BE2C (cell line): ENCODE measurements around the gene TEKTIP1.

Experiments
- DNase-seq: peaks from one replicate; pipeline ENCODE4 v3.0.0-alpha.2; 2020
- H3K27me3 ChIP-seq: fragments of 250-450 bp; sonication (Bioruptor Pico); 2 replicates; pipeline ENCODE4 v1.5.1; 2020; ENCODE audit warnings: mild to moderate bottlenecking
- H3K36me3 ChIP-seq: fragments of 250-450 bp; sonication (Bioruptor Pico); 2 replicates; pipeline ENCODE4 v1.5.1; 2020; ENCODE audit warnings: mild to moderate bottlenecking
- H3K4me1 ChIP-seq: fragments of 250-450 bp; sonication (Bioruptor Pico); 2 replicates; pipeline ENCODE4 v1.5.1; 2020
- H3K4me3 ChIP-seq: 2 replicates; pipeline ENCODE4 v1.5.1; 2011; ENCODE audit warnings: low read depth, low read length
- H3K9me3 ChIP-seq: fragments of 250-450 bp; sonication (Bioruptor Pico); 2 replicates; pipeline ENCODE4 v1.5.1; 2020
- TF ChIP-seq, protein P1 (sequence below): IDR thresholded peaks from 2 replicates; pipeline ENCODE4 v1.5.1; 2012; ENCODE audit warnings: mild to moderate bottlenecking, low read depth, low read length

TEKTIP1 gene

DNA sequence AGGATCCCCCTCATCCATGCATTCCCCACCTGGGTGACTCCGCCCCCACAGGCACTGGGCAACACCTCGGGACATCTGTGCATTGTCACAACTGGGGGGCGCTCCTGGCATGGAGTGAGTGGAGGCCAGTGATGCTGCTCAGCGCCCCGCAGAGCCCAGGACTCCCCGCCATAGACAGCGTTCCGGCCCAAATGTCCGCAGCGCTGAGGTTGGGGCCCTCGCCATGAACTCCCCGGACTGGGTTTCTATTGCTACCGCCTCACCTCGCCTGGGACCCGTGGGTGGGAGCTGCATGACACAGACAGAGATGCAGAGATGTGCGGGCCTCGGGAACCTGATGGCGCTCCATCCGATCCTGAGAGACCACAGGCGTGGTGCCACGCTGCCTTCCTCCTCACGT is 28.2 kb upstream of the TEKTIP1 start:
- no peaks in the 10 kb centered on the region for H3K27me3 ChIP-seq
- TF ChIP-seq, protein P1, sequence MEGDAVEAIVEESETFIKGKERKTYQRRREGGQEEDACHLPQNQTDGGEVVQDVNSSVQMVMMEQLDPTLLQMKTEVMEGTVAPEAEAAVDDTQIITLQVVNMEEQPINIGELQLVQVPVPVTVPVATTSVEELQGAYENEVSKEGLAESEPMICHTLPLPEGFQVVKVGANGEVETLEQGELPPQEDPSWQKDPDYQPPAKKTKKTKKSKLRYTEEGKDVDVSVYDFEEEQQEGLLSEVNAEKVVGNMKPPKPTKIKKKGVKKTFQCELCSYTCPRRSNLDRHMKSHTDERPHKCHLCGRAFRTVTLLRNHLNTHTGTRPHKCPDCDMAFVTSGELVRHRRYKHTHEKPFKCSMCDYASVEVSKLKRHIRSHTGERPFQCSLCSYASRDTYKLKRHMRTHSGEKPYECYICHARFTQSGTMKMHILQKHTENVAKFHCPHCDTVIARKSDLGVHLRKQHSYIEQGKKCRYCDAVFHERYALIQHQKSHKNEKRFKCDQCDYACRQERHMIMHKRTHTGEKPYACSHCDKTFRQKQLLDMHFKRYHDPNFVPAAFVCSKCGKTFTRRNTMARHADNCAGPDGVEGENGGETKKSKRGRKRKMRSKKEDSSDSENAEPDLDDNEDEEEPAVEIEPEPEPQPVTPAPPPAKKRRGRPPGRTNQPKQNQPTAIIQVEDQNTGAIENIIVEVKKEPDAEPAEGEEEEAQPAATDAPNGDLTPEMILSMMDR = no peak
- DNase-seq = no peak
- H3K9me3 ChIP-seq = no peaks in the 10 kb centered on the region
- no peak overlapping the region for H3K4me3 ChIP-seq
- H3K4me1 ChIP-seq = no peaks in the 10 kb centered on the region; the same call in none of the 2 replicates
- peaks cover 17% of the 10 kb centered on the region; the same call in 1 of the 2 replicates for H3K36me3 ChIP-seq

DNA sequence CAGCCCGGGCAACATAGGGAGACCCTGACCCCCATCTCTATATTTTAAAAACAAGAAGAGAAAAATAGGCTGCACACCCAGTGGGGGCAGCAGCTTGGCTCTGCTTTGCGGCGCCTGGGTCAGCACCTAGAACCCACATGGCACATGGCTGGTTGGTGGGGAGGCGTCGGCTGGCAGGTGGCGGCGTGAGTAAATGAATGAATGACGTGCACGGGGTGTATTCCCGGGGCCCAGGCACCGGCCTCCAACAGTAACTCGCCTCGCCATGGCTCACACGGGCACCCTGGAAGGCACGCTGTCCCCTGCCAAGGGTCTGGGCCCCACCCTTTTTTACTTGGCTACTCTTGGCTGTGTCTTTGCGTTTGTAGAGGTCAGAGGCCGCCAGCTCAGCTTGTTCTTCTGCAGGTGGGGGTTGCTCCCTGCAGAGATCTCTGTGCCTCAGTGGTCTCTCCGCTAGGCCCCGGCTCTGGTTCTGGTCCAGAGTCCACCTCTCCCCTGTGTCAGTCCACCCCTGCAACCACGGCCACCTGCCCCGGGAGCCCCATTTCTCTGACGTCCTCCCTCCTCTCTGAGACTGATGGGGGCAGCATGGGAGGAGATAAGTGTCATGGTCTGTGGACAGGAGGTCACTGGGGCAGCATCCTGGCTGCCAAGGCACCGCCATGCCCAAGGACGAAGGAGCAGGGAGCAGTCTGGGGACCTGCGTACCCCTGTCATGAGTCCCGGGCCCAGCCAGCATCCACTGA is 27.3 kb upstream of the TEKTIP1 start:
- no peaks in the 10 kb centered on the region for H3K9me3 ChIP-seq
- peaks cover 13% of the 10 kb centered on the region; the same call in 1 of the 2 replicates for H3K36me3 ChIP-seq
- H3K27me3 ChIP-seq = no peaks in the 10 kb centered on the region
- DNase-seq = no peak
- TF ChIP-seq, protein P1 = no peak
- no peaks in the 10 kb centered on the region; the same call in none of the 2 replicates for H3K4me1 ChIP-seq
- H3K4me3 ChIP-seq = no peak overlapping the region

DNA sequence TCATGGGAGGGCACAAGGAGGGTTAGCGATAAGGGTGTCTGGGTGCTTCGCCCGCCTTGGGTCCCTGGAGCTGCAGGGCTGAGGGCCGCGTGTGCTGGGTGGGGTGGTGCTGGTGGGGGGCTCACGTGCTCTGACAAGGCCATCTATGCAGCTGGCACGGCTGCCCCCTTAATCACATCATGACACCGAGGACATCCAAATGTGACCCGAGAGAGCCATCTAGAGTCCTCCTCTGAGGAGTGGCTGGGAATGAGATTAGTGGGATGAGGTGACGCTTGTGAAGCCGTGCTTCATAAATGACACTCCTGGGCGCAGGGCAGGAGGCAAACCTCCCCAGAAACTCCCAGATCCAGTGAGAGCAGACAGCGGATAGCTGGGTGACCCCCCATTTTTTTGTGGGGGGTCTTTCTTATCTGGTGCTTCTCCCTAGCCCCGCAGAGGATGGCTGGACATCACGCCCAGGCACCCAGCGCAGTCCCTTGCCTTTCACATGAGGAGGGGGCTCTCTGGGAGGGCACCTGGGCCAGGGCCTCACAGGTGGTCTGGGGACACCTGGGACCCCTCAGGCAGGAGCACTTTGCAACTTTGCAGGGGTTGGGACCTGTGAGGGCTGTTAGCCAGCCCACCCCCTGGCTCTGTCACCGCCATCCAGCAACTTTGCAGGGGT is 26.3 kb upstream of the TEKTIP1 start:
- no peak overlapping the region for H3K4me3 ChIP-seq
- DNase-seq = no peak
- H3K36me3 ChIP-seq = peaks cover 12% of the 10 kb centered on the region; the same call in 1 of the 2 replicates
- H3K4me1 ChIP-seq = no peaks in the 10 kb centered on the region; the same call in 1 of the 2 replicates
- H3K9me3 ChIP-seq = no peaks in the 10 kb centered on the region
- no peaks in the 10 kb centered on the region for H3K27me3 ChIP-seq
- TF ChIP-seq, protein P1 = no peak

DNA sequence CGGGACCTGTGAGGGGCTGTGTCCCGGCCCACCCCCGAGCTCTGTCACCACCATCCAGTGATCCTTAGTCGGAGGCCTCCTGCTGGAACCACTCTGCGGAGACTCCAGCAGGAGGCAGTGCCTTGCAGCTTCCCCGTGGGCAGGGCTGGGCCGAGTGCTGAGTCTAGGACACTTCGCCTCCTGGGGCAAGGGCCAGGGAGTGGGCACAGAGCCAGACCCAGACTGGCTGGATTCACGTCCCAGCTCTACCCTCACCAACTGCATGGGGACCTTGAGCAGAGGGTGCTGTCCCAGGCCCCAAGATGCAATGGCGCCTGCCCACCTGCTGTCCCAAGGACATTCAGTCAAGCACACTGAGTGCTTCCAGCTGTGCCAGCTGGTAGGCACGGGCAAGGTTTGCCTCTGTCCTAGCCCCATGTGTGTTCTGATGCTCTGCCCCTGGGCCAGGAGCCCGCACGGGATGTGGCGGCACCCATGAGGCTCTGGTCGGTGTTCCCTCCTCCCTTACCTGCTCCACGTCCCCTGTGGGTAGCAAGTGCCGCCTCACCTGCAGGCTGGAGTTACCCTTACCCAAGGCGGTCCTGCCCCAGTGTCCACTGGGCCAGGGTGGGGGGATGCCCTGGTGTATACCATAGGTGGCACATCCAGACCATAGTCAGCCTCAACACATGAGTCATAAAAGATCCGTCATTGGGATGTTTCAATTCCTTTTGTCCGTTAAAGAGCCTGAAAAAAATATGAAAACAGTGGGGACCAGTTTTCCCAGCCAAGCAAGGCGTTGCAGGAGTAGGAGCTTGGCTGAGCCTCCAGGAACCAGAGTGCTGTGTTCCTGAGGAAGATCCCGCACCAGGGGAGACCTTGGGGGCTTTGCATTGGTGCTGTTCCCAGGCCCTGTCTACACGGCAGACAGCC is 25.5 kb upstream of the TEKTIP1 start:
- no peak for DNase-seq
- H3K36me3 ChIP-seq = peaks cover 12% of the 10 kb centered on the region; the same call in 1 of the 2 replicates
- H3K4me3 ChIP-seq = no peak overlapping the region
- H3K4me1 ChIP-seq = no peaks in the 10 kb centered on the region
- no peaks in the 10 kb centered on the region for H3K27me3 ChIP-seq
- H3K9me3 ChIP-seq = no peaks in the 10 kb centered on the region
- TF ChIP-seq, protein P1 = no peak

DNA sequence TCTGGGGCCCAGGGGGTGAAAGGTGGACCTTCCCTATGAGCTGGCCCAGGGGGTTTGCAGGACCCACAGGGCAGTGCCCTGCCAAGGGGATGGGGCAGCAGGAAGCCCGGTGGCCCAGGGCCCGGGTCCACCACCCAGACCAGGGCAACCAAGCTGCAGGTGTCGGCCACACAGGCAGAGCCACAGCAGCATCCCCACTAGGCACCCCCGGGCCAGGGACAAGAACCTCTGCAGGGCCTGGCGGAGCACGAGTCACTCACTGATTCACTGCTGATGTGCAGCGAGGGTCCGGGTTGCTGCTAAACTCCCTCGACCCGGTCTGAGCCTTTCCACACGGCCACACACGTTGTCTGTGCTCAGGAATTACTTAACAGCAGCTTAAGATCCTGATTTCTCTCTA is 24.0 kb upstream of the TEKTIP1 start:
- Histone ChIP-seq H3K4me3 (no peak overlapping the region), H3K4me1 (peaks cover 3% of the 10 kb centered on the region), H3K36me3 (peaks cover 13% of the 10 kb centered on the region), H3K9me3 (no peaks in the 10 kb centered on the region), H3K27me3 (no peaks in the 10 kb centered on the region)
- DNase-seq = no peak
- TF ChIP-seq, protein P1 = no peak
